Camera-type eye (tissue), 1 donor: ENCODE measurements around the gene NFYB. TPM values are rescaled to one million over a fixed set of nuclear protein-coding genes. Genes with fewer than 3 reads are reported as not detected.

Experiments
- total RNA-seq: library from RNA; depleted of rRNA; stranded (reverse); fragments of >200 nt; gene quantifications from one replicate; pipeline ENCODE4 v1.2.3, GENCODE V29; 2014

The NFYB gene
- 51.7 TPM for total RNA-seq

DNA sequence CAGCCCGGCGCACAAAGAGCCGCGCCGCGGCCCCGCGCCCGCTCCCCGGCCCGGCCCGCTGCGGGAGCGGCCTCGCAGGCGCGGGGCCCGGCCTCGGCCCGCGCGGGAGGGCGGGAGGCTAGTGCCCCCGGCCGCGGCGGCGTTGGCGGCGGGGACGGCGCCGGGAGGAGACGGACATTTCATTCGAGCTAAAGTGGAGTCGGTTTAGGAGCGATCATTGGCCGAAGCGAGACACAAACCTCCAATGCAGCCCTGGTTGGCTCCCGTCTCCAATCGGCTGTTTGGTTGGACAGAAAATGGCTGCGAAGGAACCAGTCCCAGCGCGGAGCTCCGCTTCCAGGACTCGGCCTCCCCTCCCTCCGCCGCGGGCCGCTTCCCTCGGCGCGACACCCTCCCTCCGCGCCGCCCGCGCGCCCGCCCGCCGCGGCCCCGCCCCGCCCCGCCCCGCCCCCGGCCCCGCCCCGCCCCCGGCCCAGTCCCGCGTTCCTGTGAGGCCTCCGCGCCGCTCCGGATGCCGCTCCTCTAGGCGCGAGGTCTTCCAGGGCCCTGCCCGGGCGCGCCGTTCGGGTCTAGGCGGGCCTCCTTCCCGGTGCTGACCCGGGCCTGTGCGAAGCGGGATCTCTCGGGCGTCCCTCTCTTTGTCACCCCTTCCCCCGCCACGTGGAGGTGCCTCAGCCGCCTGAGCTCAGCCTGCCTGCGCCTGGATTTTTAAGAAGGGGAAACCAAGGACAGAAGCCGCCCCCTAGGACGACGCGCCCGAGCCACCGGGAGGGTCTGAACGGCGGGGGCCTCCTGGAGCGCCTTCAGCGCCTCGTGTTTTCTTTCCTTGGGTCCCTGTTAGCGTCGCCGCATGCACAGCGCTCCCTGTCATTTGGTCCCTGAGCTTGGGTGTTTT is at the start of gene NFYB:
NFYB (minus strand) TSS at position 309 of the 895 bp plus-strand sequence. CDS start 2,757 bp downstream, outside the sequence.

Other genes with a start within 250 kb of the NFYB start
- gene HSP90B1, start 207.8 kb downstream of the NFYB start, total RNA-seq: 391 TPM
- gene TDG, start 172.3 kb downstream of the NFYB start, total RNA-seq: 57.5 TPM
- 57.2 TPM for gene GLT8D2, start 88.0 kb downstream of the NFYB start, total RNA-seq
- 58.9 TPM for gene HCFC2, start 73.7 kb downstream of the NFYB start, total RNA-seq
- gene TXNRD1, start 77.6 kb upstream of the NFYB start, total RNA-seq: 66.8 TPM
- 12.6 TPM for gene EID3, start 165.5 kb upstream of the NFYB start, total RNA-seq